H54 (cell line): Measurements from ENCODE around the gene ASCC3.

ENCODE experiments used
- DNase-seq: peaks from one replicate; pipeline ENCODE4 v3.0.0; 2011; ENCODE audit warnings: low spot score, mixed read lengths; ENCODE audit not compliant: insufficient read length
- FAIRE-seq: peaks from 3 replicates; lab custom pipeline; 2011; peaks lifted over from hg19 to GRCh38; lab: Jason Lieb, UNC
- POLR2A ChIP-seq: IDR thresholded peaks from 2 replicates; pipeline ENCODE4 v1.6.1; 2011; ENCODE audit warnings: low read depth, mild to moderate bottlenecking, low read length

Gene ASCC3

GRCh38 chr6:100468016-100468622 lies 413.0 kb downstream of the ASCC3 start:
- FAIRE-seq (no peak), DNase-seq (no peak)
- no peak for TF ChIP-seq POLR2A

GRCh38 chr6:100467129-100468015 lies 413.8 kb downstream of the ASCC3 start:
- no peak for FAIRE-seq
- no peak for DNase-seq
- TF ChIP-seq POLR2A, result no peak

GRCh38 chr6:100466410-100467128 lies 414.6 kb downstream of the ASCC3 start:
- no peak for TF ChIP-seq POLR2A
- FAIRE-seq (no peak), DNase-seq (no peak)

- DNase-seq (no peak), FAIRE-seq (no peak)
Measured at GRCh38 chr6:100465701-100466409, 415.3 kb downstream of the ASCC3 start.

GRCh38 chr6:100464903-100465700 lies 416.0 kb downstream of the ASCC3 start, which contains the start of gene SIM1:
Gene SIM1, minus strand, starts transcription at chr6:100464921. Its CDS starts 1,453 bp downstream, at chr6:100463468.
- FAIRE-seq (no peak), DNase-seq (no peak)
- no peak for TF ChIP-seq POLR2A

More at GRCh38 chr6:100465701-100466409, 415.3 kb downstream of the ASCC3 start:
- no peak for TF ChIP-seq POLR2A

- TF ChIP-seq POLR2A, result no peak
- DNase-seq (no peak), FAIRE-seq (no peak)
Measured at GRCh38 chr6:100464162-100464851, 416.8 kb downstream of the ASCC3 start.

- DNase-seq, result no peak
- no peak for TF ChIP-seq POLR2A
- no peak for FAIRE-seq
Measured at GRCh38 chr6:100463630-100464161, 417.4 kb downstream of the ASCC3 start.

GRCh38 chr6:100462706-100463629 lies 418.2 kb downstream of the ASCC3 start:
- TF ChIP-seq POLR2A, result no peak
- no peak for DNase-seq
- FAIRE-seq, result no peak

- no peak for TF ChIP-seq POLR2A
- FAIRE-seq, result no peak
- no peak for DNase-seq
Measured at GRCh38 chr6:100461917-100462705, 419.0 kb downstream of the ASCC3 start.

- FAIRE-seq (peak; percentile 11), DNase-seq (peak; percentile 69)
- TF ChIP-seq POLR2A, result no peak
Measured at GRCh38 chr6:100461278-100461916, 419.7 kb downstream of the ASCC3 start.
